GM21515 (cell line): ENCODE results near the gene IGLL5.
"Not testable (repeated sequence)": the region's sequence is repeated elsewhere in the genome, so short reads cannot be mapped to it uniquely, and the experiment has no call there.

Source experiments
- ATAC-seq: cut with Tn5 transposase; IDR thresholded peaks from one replicate; pipeline ENCODE4 v1.9.1; 2021; ENCODE audit not compliant: unreplicated experiment

The IGLL5 gene

GRCh38 chr22:22899342-22900080 lies 11.9 kb downstream of the IGLL5 start:
- ATAC-seq, result not testable (repeated sequence)

GRCh38 chr22:22900527-22901205 lies 13.1 kb downstream of the IGLL5 start:
- not testable (repeated sequence) for ATAC-seq

DNA sequence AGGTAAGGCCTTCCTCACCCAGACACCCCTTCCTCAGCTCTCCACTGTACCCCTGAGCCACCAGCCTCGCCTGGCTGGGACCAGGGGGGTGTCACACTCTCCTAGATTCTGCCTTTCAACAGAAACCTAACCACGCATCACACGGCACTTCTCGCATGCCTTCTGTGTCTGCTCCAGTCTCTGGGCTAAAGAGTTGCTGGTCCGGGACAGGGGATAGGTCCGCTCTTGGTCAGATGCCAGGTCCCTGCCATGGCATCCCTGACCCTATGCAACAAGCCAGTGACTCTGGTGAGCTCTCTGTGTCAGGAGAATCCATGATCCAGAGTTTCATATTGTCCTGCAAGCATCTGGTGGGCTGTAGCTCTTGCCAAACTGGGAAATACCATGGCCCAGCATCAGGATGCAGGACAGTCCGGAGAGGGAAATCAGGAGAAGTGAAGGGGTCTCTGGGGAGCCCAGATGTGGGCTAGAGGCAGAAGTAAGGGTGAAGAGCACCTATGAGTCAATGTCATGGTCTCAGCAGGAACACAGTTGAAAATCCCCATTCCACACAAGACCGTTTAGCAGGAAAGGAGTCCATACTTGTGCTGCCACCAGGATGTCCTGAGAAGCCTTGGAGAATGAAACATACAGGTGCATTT lies 14.1 kb downstream of the IGLL5 start:
- no peak for ATAC-seq

DNA sequence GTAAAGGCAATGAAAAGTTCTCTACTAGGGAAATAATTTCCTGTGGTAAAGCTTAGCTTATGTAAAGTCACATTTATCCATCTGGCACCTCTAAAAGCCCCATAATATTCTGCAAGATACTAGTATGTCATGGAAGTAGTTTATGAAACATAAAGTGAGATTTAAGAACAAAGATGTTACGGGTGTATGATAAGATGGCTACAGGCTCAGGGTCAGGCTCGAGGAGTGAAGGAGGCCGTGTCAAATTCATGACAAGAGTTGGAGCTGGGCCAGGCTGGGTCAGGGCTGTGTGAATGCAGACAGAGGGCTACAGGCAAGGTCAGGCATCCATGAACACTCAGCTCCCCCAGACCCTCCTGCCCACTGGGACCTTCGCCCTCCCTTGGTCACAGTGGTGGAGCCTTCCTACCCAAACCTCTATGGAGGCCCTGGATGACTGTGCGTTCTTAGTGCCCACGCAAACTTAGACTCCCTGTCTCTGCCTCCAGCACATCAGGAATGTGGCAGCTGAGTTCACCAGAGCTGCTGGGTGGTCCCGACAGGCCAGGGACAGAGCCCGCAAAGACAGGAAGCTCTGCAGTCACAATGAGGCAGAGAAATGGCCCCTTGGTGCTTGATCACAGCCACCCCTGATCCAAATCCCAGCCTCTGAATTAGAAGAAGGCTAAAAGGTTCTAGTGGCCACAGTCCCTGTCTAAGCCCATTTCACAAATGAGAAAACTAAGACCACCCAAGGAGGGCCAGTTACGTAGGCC lies 14.8 kb downstream of the IGLL5 start:
- ATAC-seq, result no peak

DNA sequence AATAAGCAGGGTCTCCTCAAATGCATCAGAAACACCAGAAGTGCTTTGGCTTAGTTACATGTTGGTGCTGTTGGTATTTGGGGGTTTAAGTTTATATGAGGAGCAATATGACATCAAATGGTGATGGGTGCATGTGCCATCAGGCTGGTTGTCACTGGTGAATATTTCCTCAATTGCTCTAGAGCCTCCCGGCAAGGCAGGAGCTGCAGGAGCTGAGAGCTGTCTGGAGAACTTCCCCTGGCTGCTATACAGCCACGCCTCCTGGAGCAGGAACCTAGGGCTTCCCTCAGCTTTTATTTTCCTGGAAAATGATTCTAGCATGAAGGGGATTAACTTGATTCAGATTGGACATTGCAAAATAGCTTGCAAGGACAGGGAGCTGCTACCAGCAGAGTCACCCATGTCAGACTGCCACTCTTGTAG lies 15.8 kb downstream of the IGLL5 start:
- no peak for ATAC-seq

DNA sequence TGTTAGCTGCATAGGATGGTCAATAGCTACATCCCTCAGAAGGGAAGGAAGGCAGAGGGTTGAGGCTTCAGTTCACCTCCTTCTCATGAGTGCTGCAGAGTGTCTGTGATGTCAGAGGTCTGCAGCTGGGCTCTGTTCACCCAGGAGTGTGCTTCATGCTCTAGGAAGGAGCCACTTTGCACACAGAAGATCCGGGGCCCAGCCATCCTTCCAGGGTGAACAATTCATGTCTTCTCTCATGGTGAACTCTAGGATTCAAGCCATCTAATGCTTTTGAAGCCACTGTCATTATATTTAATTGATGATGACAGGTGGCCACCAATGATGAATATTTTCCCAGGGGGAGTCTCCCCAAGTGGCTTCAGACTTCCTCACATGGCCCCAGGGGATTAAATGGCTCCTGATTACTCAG lies 16.2 kb downstream of the IGLL5 start:
- ATAC-seq, result not testable (repeated sequence)

- ATAC-seq, result not testable (repeated sequence)
These were observed 17.1 kb downstream of the IGLL5 start for GRCh38 chr22:22904736-22905135.

- ATAC-seq, result not testable (repeated sequence)
These were observed 18.8 kb downstream of the IGLL5 start for GRCh38 chr22:22906391-22906790.

DNA sequence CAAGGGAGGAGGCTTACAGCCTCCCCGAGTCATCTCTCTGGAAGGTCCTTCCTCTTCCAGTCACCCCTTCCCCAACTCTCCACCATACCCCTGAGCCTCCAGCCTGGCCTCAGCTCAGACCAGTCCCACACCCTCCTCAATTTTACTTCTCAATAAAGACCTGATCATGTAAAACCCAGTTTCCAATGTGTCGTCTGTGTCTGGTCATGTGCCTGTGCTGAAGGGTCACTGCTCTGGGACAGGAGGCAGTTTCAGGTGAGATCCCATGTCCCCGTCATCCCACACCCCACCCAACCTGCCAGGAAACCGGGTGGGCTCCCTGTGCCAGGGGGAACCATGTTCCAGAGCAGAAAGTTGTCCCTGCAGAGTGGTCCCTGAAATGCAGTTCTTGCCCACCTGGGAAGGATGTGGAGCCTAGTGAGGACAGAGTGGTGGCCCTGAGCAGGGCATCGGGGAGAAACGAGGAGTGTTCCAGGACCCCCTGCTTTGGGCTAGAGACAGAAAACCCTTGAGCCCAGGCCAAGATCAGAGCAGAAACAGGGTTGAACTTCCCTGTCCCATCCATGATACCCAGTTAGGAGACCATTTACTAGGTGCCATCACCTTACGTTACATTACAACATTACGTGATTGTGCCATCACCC lies 19.4 kb downstream of the IGLL5 start:
- ATAC-seq, result no peak

DNA sequence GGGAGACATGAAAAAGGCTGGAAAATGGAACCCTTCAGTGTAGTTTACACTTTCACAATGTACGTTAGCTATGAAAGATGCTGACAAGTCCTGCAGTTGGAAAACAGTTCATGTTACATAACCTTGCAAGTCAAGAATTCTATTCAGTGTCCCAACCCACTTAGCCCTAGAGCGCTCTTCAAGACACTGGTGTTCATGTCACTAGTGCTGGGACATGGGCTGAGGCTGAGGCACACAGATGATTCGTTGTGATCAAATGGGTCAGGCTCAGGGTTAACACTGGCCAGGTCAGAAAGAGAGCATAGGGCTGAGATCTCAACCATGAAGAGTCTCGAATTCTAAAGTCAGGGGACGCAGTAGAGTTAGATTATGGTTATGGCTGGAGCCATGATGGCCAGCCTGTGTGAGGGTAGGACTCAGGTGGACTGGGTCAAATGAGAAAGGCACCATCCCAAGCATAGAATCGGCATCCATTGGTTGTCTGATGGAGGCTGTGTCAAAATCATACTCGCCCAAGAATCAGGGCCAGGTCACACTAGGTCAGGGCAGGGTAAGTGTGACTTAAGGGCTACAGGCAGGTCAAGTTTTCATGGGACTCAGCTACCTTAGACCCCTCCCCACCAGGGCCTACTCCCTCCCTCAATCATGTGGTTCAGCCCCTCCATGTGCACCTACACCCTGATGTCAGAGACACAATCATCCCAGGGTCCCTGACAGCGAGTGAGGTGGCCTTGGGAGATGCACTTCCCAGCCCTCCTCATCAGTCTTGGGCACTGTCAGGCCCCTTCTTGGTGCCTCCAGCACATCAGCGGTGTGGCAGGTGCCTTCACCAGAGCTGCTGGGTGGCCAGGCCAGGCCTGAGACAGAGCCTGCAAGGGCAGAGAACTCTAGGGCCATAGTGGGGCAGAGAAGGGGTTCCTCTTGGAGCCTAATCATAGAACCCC lies 20.2 kb downstream of the IGLL5 start:
- no peak for ATAC-seq

DNA sequence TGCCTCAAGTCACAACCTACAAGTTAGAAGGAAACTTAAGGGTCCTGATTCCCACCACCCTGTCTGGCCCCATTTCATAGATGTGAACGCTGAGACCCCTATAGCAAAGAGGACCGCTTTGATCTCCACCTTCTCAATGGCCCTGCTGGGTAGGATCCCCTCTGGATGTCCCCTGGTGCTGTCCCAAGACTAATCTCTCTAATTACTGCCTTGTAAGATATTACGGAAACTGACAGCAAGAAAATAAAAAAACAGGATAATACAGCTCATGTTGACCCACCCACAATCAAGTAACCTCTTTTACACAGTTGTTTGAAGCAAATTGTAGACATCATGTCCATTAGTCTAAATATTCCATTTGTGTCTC lies 20.9 kb downstream of the IGLL5 start:
- no peak for ATAC-seq

DNA sequence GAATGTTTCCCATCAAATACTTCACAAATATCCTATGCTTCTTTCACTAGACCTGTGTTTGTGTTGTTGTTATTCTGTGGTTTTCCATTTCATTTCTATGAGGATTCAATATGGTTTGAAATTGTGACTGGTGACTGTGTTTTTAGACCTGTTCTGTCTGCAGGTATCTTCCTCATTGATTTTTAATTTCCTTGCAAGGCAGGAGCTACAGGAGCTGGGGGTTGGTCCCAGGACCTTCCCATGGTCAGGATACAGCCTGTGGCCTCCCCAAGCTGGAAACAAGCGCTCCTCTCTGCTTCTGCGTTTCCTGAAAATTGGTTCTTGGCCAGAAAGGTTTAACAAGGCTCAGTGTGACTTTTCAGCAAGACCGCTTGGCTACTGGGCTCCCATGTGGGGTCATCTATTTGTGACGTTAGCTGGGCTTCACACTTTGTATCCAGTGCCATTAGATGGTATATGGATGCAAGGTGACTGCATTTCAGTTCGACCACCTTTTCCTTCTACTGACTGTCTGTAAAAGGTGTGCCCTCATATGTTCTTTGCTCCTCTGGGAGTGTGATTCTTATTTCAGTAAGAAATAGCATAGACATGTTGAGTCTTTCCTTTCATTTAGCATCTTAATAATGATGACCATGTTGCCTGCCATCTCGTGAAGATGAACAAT lies 21.5 kb downstream of the IGLL5 start:
- ATAC-seq, result no peak

DNA sequence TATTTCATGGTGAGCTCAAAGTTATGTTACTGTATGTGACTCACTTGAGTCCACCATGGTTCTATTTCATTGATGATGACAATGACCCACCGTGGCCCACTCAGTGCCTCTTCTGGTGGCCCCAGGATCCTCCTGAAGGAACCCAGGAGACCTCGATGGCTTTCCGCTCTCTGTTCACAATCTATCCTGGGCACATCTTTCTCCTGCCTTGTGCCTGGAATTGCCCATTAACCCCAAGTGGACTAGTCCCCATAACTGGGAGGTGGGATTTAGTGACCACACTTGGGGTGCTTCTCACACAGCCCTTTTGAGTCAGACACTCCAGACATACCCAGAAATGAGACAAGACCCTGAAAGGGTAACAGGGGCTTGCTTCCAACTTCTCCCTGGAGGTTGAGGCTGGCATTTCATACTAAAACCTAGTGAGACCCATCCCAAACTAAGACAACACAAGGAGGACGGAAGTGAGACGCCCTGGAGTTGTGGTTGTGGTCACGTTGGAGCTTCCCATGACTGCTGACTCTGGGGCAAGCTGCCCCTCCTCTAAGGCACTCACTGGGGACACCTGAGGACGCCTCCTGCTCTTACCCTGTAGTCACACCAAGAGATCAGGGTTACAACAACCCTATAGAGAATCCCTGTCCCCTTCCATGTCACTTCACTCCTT lies 22.1 kb downstream of the IGLL5 start:
- ATAC-seq, result no peak

DNA sequence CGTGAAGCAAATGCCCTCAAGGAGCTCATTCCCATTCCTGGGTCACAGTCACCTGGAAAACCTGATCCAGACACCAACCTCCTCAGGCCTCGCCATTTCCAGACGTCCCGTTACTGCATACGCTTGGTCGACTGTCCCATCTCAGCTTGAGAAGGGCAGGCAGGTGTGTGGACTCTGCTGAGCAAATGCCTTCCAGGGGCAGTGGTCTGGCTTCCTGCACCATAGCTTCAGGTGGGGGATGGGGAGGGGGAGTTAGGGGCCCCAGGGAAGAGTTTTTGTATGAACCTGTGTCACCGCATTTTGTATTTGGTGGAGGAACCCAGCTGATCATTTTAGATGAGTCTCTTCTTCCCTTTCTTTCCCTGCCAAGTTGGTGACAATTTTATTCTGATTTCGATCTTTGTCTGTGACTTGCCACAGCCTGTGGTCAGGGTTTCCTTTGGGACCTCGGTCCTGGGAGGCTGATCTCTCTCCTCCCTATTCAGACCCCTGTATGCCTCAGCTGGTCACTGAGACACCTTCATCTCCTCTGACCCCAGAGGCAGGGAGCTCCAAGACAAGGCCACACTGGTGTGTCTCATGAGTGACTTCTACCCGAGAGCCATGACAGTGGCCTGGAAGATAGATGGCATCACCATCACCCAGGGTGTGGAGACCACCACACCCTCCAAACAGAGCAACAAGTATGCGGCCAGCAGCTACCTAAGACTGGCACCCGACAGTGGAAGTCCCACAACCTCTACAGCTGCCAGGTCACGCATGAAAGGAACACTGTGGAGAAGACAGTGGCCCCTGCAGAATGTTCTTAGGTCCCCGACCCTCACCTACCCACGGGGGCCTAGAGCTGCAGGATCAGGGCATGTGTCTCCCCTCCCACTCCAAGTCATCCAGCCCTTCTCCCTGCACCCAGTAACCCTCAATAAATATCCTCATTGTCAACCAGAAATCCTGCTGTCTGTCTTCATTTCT lies 22.9 kb downstream of the IGLL5 start:
- no peak for ATAC-seq

- ATAC-seq, result no peak
These were observed 23.9 kb downstream of the IGLL5 start for GRCh38 chr22:22911327-22912134.

- ATAC-seq, result no peak
These were observed 24.7 kb downstream of the IGLL5 start for GRCh38 chr22:22912135-22912987.
